OCI-LY7 (cell line): ENCODE data around the gene GRID2. TPM values are rescaled to one million over a fixed set of nuclear protein-coding genes. Genes with fewer than 3 reads are reported as not detected.

Experiments used
- BruUV-seq: library from RNA; stranded (reverse); fragments of 400-500 nt; replicated peaks from 2 replicates; lab custom pipeline; 2021; lab: Mats Ljungman, UMichigan
- CTCF ChIA-PET: fragments of 300-600 bp; sonication (Branson Sonifier 250); formaldehyde crosslinking; loops from one replicate; lab custom pipeline; 2022; ENCODE audit warnings: antibody characterized with exemption; ENCODE audit not compliant: unreplicated experiment; lab: Charles Lee
- POLR2A ChIA-PET: fragments of 300-600 bp; sonication (Branson Sonifier 250); formaldehyde crosslinking; loops from one replicate; lab custom pipeline; 2022; ENCODE audit warnings: antibody characterized with exemption; lab: Charles Lee
- DNase-seq: peaks from one replicate; pipeline ENCODE4 v3.0.0-alpha.2; 2015; ENCODE audit warnings: low spot score
- H2AFZ ChIP-seq: fragments of 200-600 bp; sonication (generic), shearing (Covaris generic); 2 replicates; pipeline ENCODE4 v1.6.1; 2014; ENCODE audit warnings: mild to moderate bottlenecking, antibody characterized with exemption, low read length, moderate library complexity
- H3K27ac ChIP-seq: fragments of 200-600 bp; sonication (generic); 2 replicates; pipeline ENCODE4 v1.5.1; 2014; ENCODE audit warnings: mixed run types, low read depth, mild to moderate bottlenecking, moderate library complexity, low read length, inconsistent platforms; ENCODE audit not compliant: poor library complexity, severe bottlenecking
- H3K36me3 ChIP-seq: fragments of 200-600 bp; sonication (generic); 2 replicates; pipeline ENCODE4 v1.6.1; 2014; ENCODE audit warnings: mild to moderate bottlenecking, antibody characterized with exemption, low read length, moderate library complexity, mixed read lengths; ENCODE audit not compliant: insufficient read depth
- H3K4me1 ChIP-seq: fragments of 200-600 bp; sonication (generic); 2 replicates; pipeline ENCODE4 v1.5.1; 2014; ENCODE audit warnings: mild to moderate bottlenecking, low read length; ENCODE audit not compliant: insufficient read depth, poor library complexity, severe bottlenecking
- H3K4me2 ChIP-seq: fragments of 200-600 bp; sonication (generic); 2 replicates; pipeline ENCODE4 v1.6.1; 2014; ENCODE audit warnings: mild to moderate bottlenecking, low read length
- H3K4me3 ChIP-seq: fragments of 200-600 bp; sonication (generic); 2 replicates; pipeline ENCODE4 v1.5.1; 2014; ENCODE audit warnings: mild to moderate bottlenecking, low read depth, low read length; ENCODE audit not compliant: poor library complexity, severe bottlenecking
- H3K79me2 ChIP-seq: fragments of 200-600 bp; sonication (generic); 2 replicates; pipeline ENCODE4 v1.6.1; 2016; ENCODE audit warnings: low read depth, mild to moderate bottlenecking, low read length, moderate library complexity, mixed read lengths; ENCODE audit not compliant: insufficient read depth
- H3K9me2 ChIP-seq: fragments of 200-600 bp; sonication (generic); 2 replicates; pipeline ENCODE4 v1.6.1; 2016; ENCODE audit warnings: mild to moderate bottlenecking, low read length, mixed read lengths; ENCODE audit not compliant: insufficient read depth
- H3K9me3 ChIP-seq: fragments of 200-600 bp; sonication (generic); 2 replicates; pipeline ENCODE4 v1.6.1; 2014; ENCODE audit warnings: mild to moderate bottlenecking, mixed run types, low read length, mixed read lengths
- H4K20me1 ChIP-seq: fragments of 200-600 bp; sonication (generic); 2 replicates; pipeline ENCODE4 v1.6.1; 2014; ENCODE audit warnings: mild to moderate bottlenecking, antibody characterized with exemption, low read length, moderate library complexity, mixed read lengths; ENCODE audit not compliant: insufficient read depth
- EZH2phosphoT487 ChIP-seq: fragments of 200-600 bp; sonication (generic); IDR thresholded peaks from 2 replicates; pipeline ENCODE4 v1.6.1; 2018; ENCODE audit warnings: low read depth, borderline replicate concordance, mild to moderate bottlenecking, mixed run types, antibody characterized with exemption, low read length, moderate library complexity, mixed read lengths
- intact Hi-C: fragments of 100-400 bp; cut with micrococcal nuclease; formaldehyde crosslinking; loops from one replicate; pipeline ENCODE4 v1.10.0; 2022; ENCODE audit not compliant: unreplicated experiment
- total RNA-seq, 2 experiments: library from RNA; depleted of rRNA in 1 of 2; stranded (reverse); fragments of >200 nt in 1 of 2; shearing (Covaris generic) in 1 of 2; gene quantifications; 2 replicates each; pipeline ENCODE4 v1.2.3, GENCODE V29; 2014 to 2022
- TF ChIP-seq, protein P1 (sequence below): fragments of 200-600 bp; sonication (generic); conservative IDR thresholded peaks from 2 replicates; pipeline ENCODE4 v1.5.1; 2014; ENCODE audit warnings: mild to moderate bottlenecking, antibody characterized with exemption, low read length, moderate library complexity, mixed read lengths

GRID2 gene
- total RNA-seq, 2 experiments from 2014 or later: not detected

DNA sequence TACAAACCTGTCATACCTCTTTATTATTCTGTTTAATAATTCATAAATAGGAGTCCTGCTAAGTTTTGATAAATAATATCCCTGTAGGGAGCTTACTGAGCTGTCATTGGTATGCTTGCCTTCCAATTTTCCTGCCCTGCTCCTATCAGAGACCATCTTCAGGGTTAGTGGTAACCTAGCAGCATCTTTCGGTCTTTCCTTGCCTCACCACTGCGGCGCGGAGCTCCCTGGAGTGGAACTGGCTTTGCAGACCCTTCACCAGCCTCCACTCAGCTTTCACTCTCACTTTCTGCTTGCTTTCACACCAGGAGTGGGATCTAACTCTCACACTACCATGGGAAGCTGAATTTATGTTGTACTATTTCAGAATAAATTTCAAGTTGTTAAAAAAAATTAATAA, 1043.1 kb downstream of the GRID2 start:
- H3K4me2 ChIP-seq: no peak overlapping the region
- ChIA-PET POLR2A (interaction anchor here (0.6 kb wide), 1 partner anchor 35 kb away, joined by 3 read pairs; no protein-coding TSS in a partner anchor), CTCF (no interaction called here)
- no peak for DNase-seq
- intact Hi-C loops: no loop called here
- H3K9me2 ChIP-seq: no peaks in the 10 kb centered on the region
- no peaks in the 10 kb centered on the region for H3K36me3 ChIP-seq
- no peaks in the 10 kb centered on the region for H4K20me1 ChIP-seq
- TF ChIP-seq, protein P1, sequence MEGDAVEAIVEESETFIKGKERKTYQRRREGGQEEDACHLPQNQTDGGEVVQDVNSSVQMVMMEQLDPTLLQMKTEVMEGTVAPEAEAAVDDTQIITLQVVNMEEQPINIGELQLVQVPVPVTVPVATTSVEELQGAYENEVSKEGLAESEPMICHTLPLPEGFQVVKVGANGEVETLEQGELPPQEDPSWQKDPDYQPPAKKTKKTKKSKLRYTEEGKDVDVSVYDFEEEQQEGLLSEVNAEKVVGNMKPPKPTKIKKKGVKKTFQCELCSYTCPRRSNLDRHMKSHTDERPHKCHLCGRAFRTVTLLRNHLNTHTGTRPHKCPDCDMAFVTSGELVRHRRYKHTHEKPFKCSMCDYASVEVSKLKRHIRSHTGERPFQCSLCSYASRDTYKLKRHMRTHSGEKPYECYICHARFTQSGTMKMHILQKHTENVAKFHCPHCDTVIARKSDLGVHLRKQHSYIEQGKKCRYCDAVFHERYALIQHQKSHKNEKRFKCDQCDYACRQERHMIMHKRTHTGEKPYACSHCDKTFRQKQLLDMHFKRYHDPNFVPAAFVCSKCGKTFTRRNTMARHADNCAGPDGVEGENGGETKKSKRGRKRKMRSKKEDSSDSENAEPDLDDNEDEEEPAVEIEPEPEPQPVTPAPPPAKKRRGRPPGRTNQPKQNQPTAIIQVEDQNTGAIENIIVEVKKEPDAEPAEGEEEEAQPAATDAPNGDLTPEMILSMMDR: no peak
- TF ChIP-seq EZH2phosphoT487: no peak
- H3K4me1 ChIP-seq: no peaks in the 10 kb centered on the region
- no peak overlapping the region for H2AFZ ChIP-seq
- H3K4me3 ChIP-seq: no peak overlapping the region
- H3K9me3 ChIP-seq: no peaks in the 10 kb centered on the region
- no peak overlapping the region for H3K27ac ChIP-seq
- H3K79me2 ChIP-seq: no peaks in the 10 kb centered on the region
- no TSS peak for BruUV-seq

DNA sequence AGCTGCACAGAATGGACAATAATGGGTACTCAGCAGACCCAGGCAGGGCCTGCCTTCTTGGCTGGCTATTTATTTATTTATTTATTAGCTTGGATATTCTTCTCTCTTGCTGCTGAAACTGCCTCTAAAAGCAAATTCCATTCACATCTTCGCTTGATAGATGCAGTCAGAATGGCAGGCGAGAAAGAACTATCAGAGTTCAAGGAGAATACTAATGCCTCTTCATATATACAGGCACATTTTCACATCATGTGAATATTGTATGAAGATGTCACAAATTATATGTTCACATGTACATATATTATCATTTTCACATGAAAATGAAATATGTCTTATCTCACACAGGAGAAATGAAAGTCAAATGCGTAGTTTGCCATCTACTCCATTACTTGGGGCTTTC, 1045.1 kb downstream of the GRID2 start:
- Histone ChIP-seq H3K4me2 (no peak overlapping the region), H4K20me1 (no peaks in the 10 kb centered on the region), H3K9me3 (no peaks in the 10 kb centered on the region), H3K27ac (no peak overlapping the region), H3K4me1 (no peaks in the 10 kb centered on the region), H3K4me3 (no peak overlapping the region), H3K36me3 (no peaks in the 10 kb centered on the region), H3K9me2 (no peaks in the 10 kb centered on the region), H2AFZ (no peak overlapping the region), H3K79me2 (no peaks in the 10 kb centered on the region)
- no TSS peak for BruUV-seq
- ChIA-PET POLR2A (no interaction called here), CTCF (no interaction called here)
- TF ChIP-seq, protein P1: no peak
- TF ChIP-seq EZH2phosphoT487: no peak
- intact Hi-C loops: no loop called here
- no peak for DNase-seq

DNA sequence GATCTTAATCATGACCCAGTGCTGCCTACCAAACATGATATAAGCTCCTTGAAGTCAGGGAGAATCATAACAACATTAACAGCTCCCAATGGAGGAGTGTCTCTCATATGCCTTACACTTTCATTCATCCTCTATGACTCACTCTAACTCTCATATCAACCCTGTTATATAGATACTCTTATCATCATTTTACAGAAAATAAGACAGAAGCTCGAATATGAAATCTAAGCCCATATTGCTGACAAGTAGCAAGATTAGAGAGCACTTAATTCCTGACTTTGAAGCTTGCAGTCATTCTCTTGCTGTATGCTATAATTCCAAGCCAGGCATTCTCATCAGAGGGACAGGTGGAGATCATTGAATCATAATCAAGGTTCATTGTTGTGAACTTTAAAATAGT, 1048.1 kb downstream of the GRID2 start:
- POLR2A ChIA-PET: no interaction called here
- Histone ChIP-seq H3K4me2 (no peak overlapping the region), H4K20me1 (no peaks in the 10 kb centered on the region), H3K79me2 (no peaks in the 10 kb centered on the region), H3K9me3 (no peaks in the 10 kb centered on the region), H2AFZ (no peak overlapping the region), H3K4me3 (no peak overlapping the region), H3K4me1 (no peaks in the 10 kb centered on the region), H3K36me3 (no peaks in the 10 kb centered on the region), H3K27ac (no peak overlapping the region), H3K9me2 (no peaks in the 10 kb centered on the region)
- BruUV-seq: no TSS peak
- no peak for TF ChIP-seq EZH2phosphoT487
- TF ChIP-seq, protein P1: no peak
- CTCF ChIA-PET: no interaction called here
- intact Hi-C loops: no loop called here
- no peak for DNase-seq
